WTC11 (cell line): ENCODE data around the gene SUSD1. TPM values are rescaled to one million over a fixed set of nuclear protein-coding genes. Genes with fewer than 3 reads are reported as not detected.

Source experiments
- ATAC-seq: fragments of 200-7000 bp; cut with Tn5 transposase; 2 replicates; pipeline ENCODE4 v1.10.0; 2021; ENCODE audit warnings: mild to moderate bottlenecking, moderate library complexity
- CTCF ChIA-PET: fragments of 300-600 bp; sonication (Branson Sonifier 250); formaldehyde crosslinking; loops from one replicate; lab custom pipeline; 2021; ENCODE audit warnings: antibody characterized with exemption; lab: Charles Lee
- POLR2A ChIA-PET: fragments of 350-600 bp; sonication (Branson Sonifier 250); formaldehyde crosslinking; loops from one replicate; lab custom pipeline; 2021; ENCODE audit warnings: antibody characterized with exemption; lab: Charles Lee
- DNase-seq: peaks from one replicate; pipeline ENCODE4 v3.0.0; 2021; ENCODE audit warnings: low spot score
- H3K27ac Mint-ChIP-seq: 2 replicates; pipeline ENCODE4 v1.8.0; 2021; ENCODE audit warnings: mixed read lengths
- H3K27me3 Mint-ChIP-seq: 2 replicates; pipeline ENCODE4 v1.8.0; 2021; ENCODE audit warnings: low read depth, mild to moderate bottlenecking, moderate library complexity, mixed read lengths
- H3K36me3 Mint-ChIP-seq: 2 replicates; pipeline ENCODE4 v1.8.0; 2021; ENCODE audit warnings: mixed read lengths
- H3K4me1 Mint-ChIP-seq: 2 replicates; pipeline ENCODE4 v1.8.0; 2022; ENCODE audit warnings: mixed read lengths
- H3K4me3 Mint-ChIP-seq: 2 replicates; pipeline ENCODE4 v1.8.0; 2021; ENCODE audit warnings: mild to moderate bottlenecking, moderate library complexity, mixed read lengths
- H3K9me3 Mint-ChIP-seq: 2 replicates; pipeline ENCODE4 v1.8.0; 2021; ENCODE audit warnings: mixed read lengths
- AR ChIP-seq: fragments of 250-450 bp; sonication (Bioruptor Pico); IDR thresholded peaks from 2 replicates; pipeline ENCODE4 v1.9.0; 2021; ENCODE audit warnings: mild to moderate bottlenecking
- ATF1 ChIP-seq: sonication (generic); formaldehyde crosslinking; IDR thresholded peaks from 2 replicates; pipeline ENCODE4 v1.8.1; 2023; ENCODE audit warnings: mild to moderate bottlenecking, moderate library complexity, missing genetic modification reagents
- CBFB ChIP-seq: sonication (generic); formaldehyde crosslinking; IDR thresholded peaks from 2 replicates; pipeline ENCODE4 v1.8.1; 2022; ENCODE audit warnings: mild to moderate bottlenecking, low read depth, missing genetic modification reagents
- CREM ChIP-seq: sonication (generic); formaldehyde crosslinking; IDR thresholded peaks from 2 replicates; pipeline ENCODE4 v1.8.1; 2022; ENCODE audit warnings: mild to moderate bottlenecking, missing genetic modification reagents, moderate library complexity
- E2F4 ChIP-seq: sonication (generic); formaldehyde crosslinking; IDR thresholded peaks from 2 replicates; pipeline ENCODE4 v1.8.1; 2022; ENCODE audit warnings: low read depth, mild to moderate bottlenecking, moderate library complexity, missing genetic modification reagents, borderline replicate concordance
- ETV6 ChIP-seq: sonication (generic); formaldehyde crosslinking; IDR thresholded peaks from 2 replicates; pipeline ENCODE4 v1.8.1; 2022; ENCODE audit warnings: mild to moderate bottlenecking, missing genetic modification reagents
- GRHL2 ChIP-seq: fragments of 250-450 bp; sonication (Bioruptor Pico); IDR thresholded peaks from 2 replicates; pipeline ENCODE4 v1.8.0; 2022; ENCODE audit warnings: mild to moderate bottlenecking, moderate library complexity; ENCODE audit not compliant: insufficient replicate concordance, severe bottlenecking
- HMGXB4 ChIP-seq: sonication (generic); formaldehyde crosslinking; IDR thresholded peaks from 2 replicates; pipeline ENCODE4 v1.8.1; 2023; ENCODE audit warnings: mild to moderate bottlenecking, moderate library complexity, missing genetic modification reagents
- MAX ChIP-seq: sonication (generic); formaldehyde crosslinking; IDR thresholded peaks from 2 replicates; pipeline ENCODE4 v1.8.0; 2022; ENCODE audit warnings: mild to moderate bottlenecking, missing genetic modification reagents
- PREB ChIP-seq: sonication (generic); formaldehyde crosslinking; IDR thresholded peaks from 2 replicates; pipeline ENCODE4 v1.8.1; 2022; ENCODE audit warnings: mild to moderate bottlenecking, missing genetic modification reagents, moderate library complexity, borderline replicate concordance
- RELA ChIP-seq: sonication (generic); formaldehyde crosslinking; IDR thresholded peaks from 2 replicates; pipeline ENCODE4 v1.8.1; 2022; ENCODE audit warnings: missing genetic modification reagents, mild to moderate bottlenecking, borderline replicate concordance
- SOX15 ChIP-seq: fragments of 250-450 bp; sonication (Bioruptor Pico); IDR thresholded peaks from 2 replicates; pipeline ENCODE4 v1.9.0; 2021; ENCODE audit warnings: mild to moderate bottlenecking
- ZMAT4 ChIP-seq: fragments of 250-450 bp; sonication (Bioruptor Pico); IDR thresholded peaks from 2 replicates; pipeline ENCODE4 v1.9.0; 2021; ENCODE audit warnings: mild to moderate bottlenecking
- ZNF512 ChIP-seq: sonication (generic); formaldehyde crosslinking; IDR thresholded peaks from 2 replicates; pipeline ENCODE4 v1.8.1; 2022; ENCODE audit warnings: missing genetic modification reagents, borderline replicate concordance
- ZNF532 ChIP-seq: fragments of 250-450 bp; sonication (Bioruptor Pico); IDR thresholded peaks from 2 replicates; pipeline ENCODE4 v1.9.0; 2021; ENCODE audit warnings: mild to moderate bottlenecking, borderline replicate concordance
- ZNF671 ChIP-seq: fragments of 250-450 bp; sonication (Bioruptor Pico); IDR thresholded peaks from 2 replicates; pipeline ENCODE4 v1.8.0; 2021; ENCODE audit warnings: mild to moderate bottlenecking
- total RNA-seq: library from RNA; stranded (reverse); gene quantifications from 3 replicates; pipeline ENCODE4 v1.2.3, GENCODE V29; 2021

The SUSD1 gene
- total RNA-seq, 1 experiment from 2014 or later, result 5.1 TPM

GRCh38 chr9:112125951-112126388 lies 49.1 kb downstream of the SUSD1 start (continued):
- TF ChIP-seq SOX15 (CRISPR knock-in tag), result no peak
- TF ChIP-seq ATF1 (CRISPR knock-in tag), result no peak
- no peak for TF ChIP-seq ZNF512 (CRISPR knock-in tag)
- no peak for TF ChIP-seq PREB (CRISPR knock-in tag)
- no peak for TF ChIP-seq MAX (CRISPR knock-in tag)
- no peak for TF ChIP-seq ZMAT4

GRCh38 chr9:112124156-112124555 lies 50.9 kb downstream of the SUSD1 start:
- POLR2A ChIA-PET, result interaction anchor here (1.2 kb wide), 1 partner anchor 11 kb away, joined by 3 read pairs; no protein-coding TSS in a partner anchor
- CTCF ChIA-PET, result no interaction called here

GRCh38 chr9:112121633-112122032 lies 53.5 kb downstream of the SUSD1 start:
- Mint-ChIP-seq H3K4me3 (no peak overlapping the region), H3K4me1 (peaks cover 22% of the 10 kb centered on the region), H3K9me3 (no peaks in the 10 kb centered on the region), H3K27me3 (no peaks in the 10 kb centered on the region), H3K27ac (no peak overlapping the region), H3K36me3 (no peaks in the 10 kb centered on the region)
- no peak for ATAC-seq
- DNase-seq, result no peak
- POLR2A ChIA-PET, result no interaction called here
- CTCF ChIA-PET, result no interaction called here
- TF ChIP-seq ZNF532 (CRISPR knock-in tag) (no peak), AR (CRISPR knock-in tag) (no peak), CREM (CRISPR knock-in tag) (no peak), ETV6 (no peak), GRHL2 (CRISPR knock-in tag) (no peak)

More at GRCh38 chr9:112124156-112124555, 50.9 kb downstream of the SUSD1 start:
- Mint-ChIP-seq H3K27ac (no peak overlapping the region), H3K27me3 (no peaks in the 10 kb centered on the region), H3K4me3 (no peak overlapping the region), H3K9me3 (no peaks in the 10 kb centered on the region), H3K4me1 (peaks cover 21% of the 10 kb centered on the region), H3K36me3 (no peaks in the 10 kb centered on the region)
- ATAC-seq (no peak), DNase-seq (no peak)
- TF ChIP-seq ZNF671 (CRISPR knock-in tag) (no peak), E2F4 (CRISPR knock-in tag) (no peak), RELA (CRISPR knock-in tag) (no peak), CBFB (CRISPR knock-in tag) (no peak), HMGXB4 (CRISPR knock-in tag) (no peak)
